K562 (cell line): ENCODE measurements around the gene RNF223. TPM values are rescaled to one million over a fixed set of nuclear protein-coding genes. Genes with fewer than 3 reads are reported as not detected.

Experiments used
- ATAC-seq: fragments of 200-7000 bp; cut with Tn5 transposase; 3 replicates; pipeline ENCODE4 v1.9.1; 2020; ENCODE audit warnings: moderate library complexity
- BruUV-seq: library from RNA; stranded (reverse); fragments of 400-500 nt; replicated peaks from 2 replicates; lab custom pipeline; 2021; lab: Mats Ljungman, UMichigan
- CTCF ChIA-PET: fragments of 300-600 bp; formaldehyde crosslinking; extraction: SDS; loops from one replicate; lab custom pipeline; 2021; ENCODE audit warnings: low intra/inter-chr PET ratio; lab: Yijun Ruan, JAX
- POLR2A ChIA-PET: fragments of 300-600, 350-650 bp; sonication (Branson Sonifier 250); formaldehyde crosslinking; extraction: SDS; loops from one replicate; lab custom pipeline; 2021; ENCODE audit warnings: antibody characterized with exemption, inconsistent platforms; lab: Yijun Ruan, JAX
- DNase-seq, 4 experiments: peaks; one replicate each; pipeline versions ENCODE4 v3.0.0 to v3.0.0-alpha.2; 2011 to 2018; ENCODE audit warnings: low spot score in 3 of 4, mixed read lengths in 3 of 4; ENCODE audit errors: extremely low read depth in 1 of 4
- FAIRE-seq: peaks from 2 replicates; lab custom pipeline; 2011; peaks lifted over from hg19 to GRCh38; lab: Jason Lieb, UNC
- H2AFZ ChIP-seq: 2 replicates; pipeline ENCODE4 v1.6.0; 2011; ENCODE audit warnings: low read depth, low read length, control low read depth, inconsistent platforms
- H3K27ac ChIP-seq: fragments of 200-600 bp; 3 replicates; pipeline ENCODE4 v1.8.0; 2011; ENCODE audit warnings: low read depth, mild to moderate bottlenecking, control low read depth, inconsistent platforms, low read length, moderate library complexity, mixed read lengths; ENCODE audit errors: extremely low read depth
- H3K27me3 ChIP-seq, 2 experiments: fragments of 300-600 bp in 1 of 2; 2 replicates in 1 of 2; 3 replicates in 1 of 2; pipeline versions ENCODE4 v1.6.0 to v1.8.0; 2011; ENCODE audit warnings: inconsistent platforms in 2 of 2, low read length in 2 of 2, mild to moderate bottlenecking in 1 of 2, mixed read lengths in 1 of 2, moderate library complexity in 1 of 2; ENCODE audit not compliant: control insufficient read depth in 2 of 2, insufficient read depth in 2 of 2
- H3K36me3 ChIP-seq: fragments of 300-600 bp; 3 replicates; pipeline ENCODE4 v1.8.0; 2011; ENCODE audit warnings: mild to moderate bottlenecking, low read length, inconsistent platforms; ENCODE audit not compliant: control insufficient read depth, insufficient read depth
- H3K4me1 ChIP-seq, 2 experiments: fragments of 200-600 bp in 1 of 2; replicated peaks in 1 of 2; 2 replicates in 1 of 2; 3 replicates in 1 of 2; pipeline versions ENCODE4 v1.5.1 to v1.8.0; 2011; ENCODE audit warnings: inconsistent platforms in 2 of 2, low read length in 2 of 2, mild to moderate bottlenecking in 1 of 2, mixed read lengths in 1 of 2, moderate library complexity in 1 of 2; ENCODE audit not compliant: control insufficient read depth in 2 of 2, insufficient read depth in 2 of 2
- H3K4me2 ChIP-seq: 2 replicates; pipeline ENCODE4 v1.6.1; 2011; ENCODE audit warnings: low read length, control low read depth, inconsistent platforms, mixed read lengths; ENCODE audit not compliant: insufficient read depth
- H3K4me3 ChIP-seq: fragments of 200-600 bp; sonication (generic), shearing (Covaris generic); 2 replicates; pipeline ENCODE4 v1.5.1; 2016; ENCODE audit warnings: control low read depth, inconsistent platforms
- H3K79me2 ChIP-seq: fragments of 200-600 bp; 3 replicates; pipeline ENCODE4 v1.8.0; 2011; ENCODE audit warnings: low read length, inconsistent platforms; ENCODE audit not compliant: control insufficient read depth, insufficient read depth
- H3K9ac ChIP-seq, 2 experiments: 2 replicates each; pipeline versions ENCODE4 v1.6.0 to v1.6.1; 2011; ENCODE audit warnings: low read depth in 2 of 2, low read length in 2 of 2, control low read depth in 1 of 2, inconsistent platforms in 1 of 2, mild to moderate bottlenecking in 1 of 2, mixed read lengths in 1 of 2; ENCODE audit not compliant: insufficient read depth in 1 of 2
- H3K9me1 ChIP-seq: one replicate; pipeline ENCODE4 v1.6.0; 2011; ENCODE audit warnings: inconsistent platforms, mild to moderate bottlenecking, low read length, moderate library complexity; ENCODE audit not compliant: control insufficient read depth, insufficient read depth
- H3K9me3 ChIP-seq: replicated peaks from 2 replicates; pipeline ENCODE4 v1.5.1; 2011; ENCODE audit warnings: low read depth, low read length, inconsistent platforms; ENCODE audit not compliant: control insufficient read depth, insufficient read depth
- H4K20me1 ChIP-seq: replicated peaks from 2 replicates; pipeline ENCODE4 v1.6.1; 2011; ENCODE audit warnings: low read length, inconsistent platforms, mixed read lengths; ENCODE audit not compliant: control insufficient read depth, insufficient read depth
- NR1H2 ChIP-seq: sonication (generic); formaldehyde crosslinking; IDR thresholded peaks from 2 replicates; pipeline ENCODE4 v1.4.0; 2020; ENCODE audit warnings: mild to moderate bottlenecking, missing genetic modification reagents
- POLR2G ChIP-seq: fragments of 200-400 bp; formaldehyde crosslinking; IDR thresholded peaks from 2 replicates; pipeline ENCODE4 v1.6.1; 2017; ENCODE audit warnings: low read depth, mild to moderate bottlenecking, antibody characterized with exemption, low read length, moderate library complexity
- RBBP5 ChIP-seq: fragments of 200-600 bp; sonication (generic); IDR thresholded peaks from 2 replicates; pipeline ENCODE4 v1.6.1; 2012; ENCODE audit warnings: borderline replicate concordance, mild to moderate bottlenecking, low read length, control low read depth, inconsistent platforms; ENCODE audit not compliant: insufficient read depth, poor library complexity, severe bottlenecking
- TBL1XR1 ChIP-seq, 2 experiments: IDR thresholded peaks; 2 replicates each; pipeline ENCODE4 v1.6.1; 2012; ENCODE audit warnings: improper control_type of control experiment in 2 of 2, low read length in 2 of 2, mild to moderate bottlenecking in 1 of 2
- ZC3H4 ChIP-seq: sonication (generic); formaldehyde crosslinking; IDR thresholded peaks from 2 replicates; pipeline ENCODE4 v1.9.0; 2021; ENCODE audit warnings: missing genetic modification reagents, borderline replicate concordance
- ZNF707 ChIP-seq: fragments of 250-450 bp; sonication (Bioruptor Pico); conservative IDR thresholded peaks from 2 replicates; pipeline ENCODE4 v1.8.0; 2022; ENCODE audit warnings: inconsistent platforms, mild to moderate bottlenecking, moderate library complexity
- WGBS: fragments of 100-300 bp; shearing (Covaris generic); methylation state at CpG from one replicate; pipeline ENCODE4 v1.1.6; 2016; ENCODE audit warnings: low coverage, mixed read lengths; ENCODE audit not compliant: insufficient coverage; ENCODE audit errors: missing lambda C conversion rate; 5-methylcytosine and 5-hydroxymethylcytosine counted together
- in situ Hi-C: fragments of 300-500 bp; cut with MboI; formaldehyde crosslinking; loops from 4 replicates; pipeline ENCODE4 v1.15.0; 2018; ENCODE audit warnings: inconsistent platforms, mixed read lengths
- intact Hi-C: fragments of 100-400 bp; cut with micrococcal nuclease; formaldehyde crosslinking; loops from 2 replicates; pipeline ENCODE4 v1.14.2; 2022
- polyA plus RNA-seq, 8 experiments: library from polyadenylated mRNA; depleted of rRNA in 4 of 8; stranded (reverse) in 5 of 8; unstranded in 3 of 8; fragments of >200 nt; fragmentation: Nextera tagmentation in 2 of 8; fragmentation: Illumina TruSeq in 1 of 8; extraction: Ambion mirVana in 2 of 8; extraction: Trizol in 1 of 8; gene quantifications; 2 replicates each; pipeline versions ENCODE4 v1.2.1 to v1.2.3, GENCODE V29; 2011 to 2014; ENCODE audit warnings: inconsistent platforms in 1 of 8, missing spikeins in 1 of 8
- total RNA-seq, 7 experiments: library from RNA; depleted of rRNA in 6 of 7; stranded (reverse); fragments of >200 nt in 6 of 7; fragmentation: Illumina TruSeq in 2 of 7; extraction: Trizol in 2 of 7; gene quantifications; 2 replicates each; pipeline versions ENCODE4 v1.2.1 to v1.2.3, GENCODE V29; 2011 to 2021; ENCODE audit warnings: low replicate concordance in 1 of 7
- TF ChIP-seq, protein P1 (sequence below): sonication (generic); formaldehyde crosslinking; IDR thresholded peaks from 2 replicates; pipeline ENCODE4 v1.8.1; 2023; ENCODE audit warnings: mild to moderate bottlenecking, missing genetic modification reagents

The RNF223 gene
- total and polyA plus RNA-seq, 9 of the 15 experiments (the other 6 are each of a cell fraction or from before 2014, with no cell fraction given) = 0.04 to 0.32 TPM; not detected in 7

DNA sequence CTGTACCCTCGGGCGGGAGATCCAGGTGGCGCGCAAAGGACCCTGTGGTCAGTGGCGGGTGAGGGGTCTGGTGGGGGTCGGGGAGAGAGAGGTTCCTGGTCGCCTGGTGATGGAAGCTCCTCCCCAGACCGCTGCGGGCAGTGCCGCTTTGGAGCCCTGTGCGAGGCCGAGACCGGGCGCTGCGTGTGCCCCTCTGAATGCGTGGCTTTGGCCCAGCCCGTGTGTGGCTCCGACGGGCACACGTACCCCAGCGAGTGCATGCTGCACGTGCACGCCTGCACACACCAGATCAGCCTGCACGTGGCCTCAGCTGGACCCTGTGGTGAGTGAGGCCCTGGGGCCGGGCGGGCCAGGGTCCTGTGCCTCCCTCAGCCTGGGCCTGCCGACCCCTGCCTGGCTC lies 30.7 kb downstream of the RNF223 start (continued):
- TF ChIP-seq NR1H2 (CRISPR knock-in tag) = no peak

DNA sequence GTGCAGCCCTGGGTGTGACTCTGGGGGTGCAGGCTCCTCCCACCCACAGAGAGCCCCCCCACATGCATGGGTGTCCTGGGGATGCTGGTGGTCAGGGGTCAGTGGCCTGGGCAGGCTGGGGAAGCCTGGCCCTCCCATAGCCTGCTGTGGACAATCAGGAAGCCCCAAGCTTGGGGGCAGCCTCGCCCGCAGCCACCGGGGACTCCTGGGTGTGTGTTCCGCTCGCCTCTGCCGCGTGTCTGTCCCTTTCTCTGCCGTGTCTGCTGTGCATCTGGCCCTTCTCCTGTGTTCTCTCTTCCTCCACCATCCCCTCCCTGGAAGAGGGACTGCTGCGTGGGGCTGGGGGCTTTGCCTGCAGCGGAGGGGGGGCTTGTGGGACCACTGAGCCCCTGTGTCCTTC lies 31.3 kb downstream of the RNF223 start:
- no peak overlapping the region for H2AFZ ChIP-seq
- ATAC-seq (no peak), DNase-seq (no peak), FAIRE-seq (no peak)
- H3K9ac ChIP-seq = peak overlapping the region in 1 of 2 experiments; percentile 28; a peak in 1 of 4 replicates
- ChIA-PET CTCF (no interaction called here), POLR2A (no interaction called here)
- no peak overlapping the region for H3K27ac ChIP-seq
- H3K36me3 ChIP-seq = peaks cover 65% of the 10 kb centered on the region; the same call in 2 of the 3 replicates
- intact Hi-C loops (no loop called here), in situ Hi-C loops (no loop called here)
- 94% methylated on average over 8 of the region's 10 CpGs for WGBS
- H3K9me1 ChIP-seq = no peaks in the 10 kb centered on the region
- H3K79me2 ChIP-seq = no peaks in the 10 kb centered on the region; the same call in 2 of the 3 replicates
- H3K27me3 ChIP-seq = no peaks in the 10 kb centered on the region
- TF ChIP-seq RBBP5 = no peak
- no peak for TF ChIP-seq ZC3H4 (CRISPR knock-in tag)
- TF ChIP-seq POLR2G = 0 out of 2 replicates have a peak, but pooled peaks have one; percentile 11
- no peak for TF ChIP-seq ZNF707 (CRISPR knock-in tag)
- no peak for TF ChIP-seq TBL1XR1 (IDR thresholded peaks at IDR 0.05; ENCODE audit: low read length in 2 of 2)
- TF ChIP-seq, protein P1, sequence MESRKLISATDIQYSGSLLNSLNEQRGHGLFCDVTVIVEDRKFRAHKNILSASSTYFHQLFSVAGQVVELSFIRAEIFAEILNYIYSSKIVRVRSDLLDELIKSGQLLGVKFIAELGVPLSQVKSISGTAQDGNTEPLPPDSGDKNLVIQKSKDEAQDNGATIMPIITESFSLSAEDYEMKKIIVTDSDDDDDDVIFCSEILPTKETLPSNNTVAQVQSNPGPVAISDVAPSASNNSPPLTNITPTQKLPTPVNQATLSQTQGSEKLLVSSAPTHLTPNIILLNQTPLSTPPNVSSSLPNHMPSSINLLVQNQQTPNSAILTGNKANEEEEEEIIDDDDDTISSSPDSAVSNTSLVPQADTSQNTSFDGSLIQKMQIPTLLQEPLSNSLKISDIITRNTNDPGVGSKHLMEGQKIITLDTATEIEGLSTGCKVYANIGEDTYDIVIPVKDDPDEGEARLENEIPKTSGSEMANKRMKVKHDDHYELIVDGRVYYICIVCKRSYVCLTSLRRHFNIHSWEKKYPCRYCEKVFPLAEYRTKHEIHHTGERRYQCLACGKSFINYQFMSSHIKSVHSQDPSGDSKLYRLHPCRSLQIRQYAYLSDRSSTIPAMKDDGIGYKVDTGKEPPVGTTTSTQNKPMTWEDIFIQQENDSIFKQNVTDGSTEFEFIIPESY = peak; percentile 98
- no peak overlapping the region for H3K4me3 ChIP-seq
- H3K4me1 ChIP-seq = peaks cover 8 to 75% of the 10 kb centered on the region in 2 experiments; a peak in 4 of 5 replicates
- no peaks in the 10 kb centered on the region for H3K9me3 ChIP-seq
- H3K4me2 ChIP-seq = no peak overlapping the region
- peaks cover 14% of the 10 kb centered on the region for H4K20me1 ChIP-seq
- BruUV-seq = no TSS peak
